Measurements from ENCODE around the gene KIAA1143. TPM values are rescaled to one million over a fixed set of nuclear protein-coding genes. Genes with fewer than 3 reads are reported as not detected.

KIAA1143 gene
- total and polyA plus RNA-seq, 2 of the 13 experiments (the other 11 are each of a cell fraction or from before 2014, with no cell fraction given), result 9.9 to 27.2 TPM

GRCh38 chr3:44761424-44762169 lies at the start of gene KIAA1143, which contains the start of gene KIF15 (continued):
- TF ChIP-seq ZFP82 (CRISPR knock-in tag; IDR thresholded peaks at IDR 0.05; ENCODE audit: borderline replicate concordance) (no peak), HDAC1 (CRISPR knock-in tag; IDR thresholded peaks at IDR 0.05) (peak; percentile 99), ZNF205 (CRISPR knock-in tag; IDR thresholded peaks at IDR 0.05) (peak; percentile 60; the same call in 1 of the 2 replicates), SCMH1 (CRISPR knock-in tag; IDR thresholded peaks at IDR 0.05; ENCODE audit: borderline replicate concordance) (no peak), ZNF513 (CRISPR knock-in tag; conservative IDR thresholded peaks at IDR 0.05) (0 out of 2 replicates have a peak, but pooled peaks have one; percentile 53), RFX3 (CRISPR knock-in tag; IDR thresholded peaks at IDR 0.05) (no peak; the same call in 1 of the 2 replicates), SALL2 (CRISPR knock-in tag; IDR thresholded peaks at IDR 0.05) (peak; percentile 75; the same call in 1 of the 2 replicates), ARID5B (CRISPR knock-in tag; IDR thresholded peaks at IDR 0.05) (peak; percentile 62; the same call in 1 of the 2 replicates), ZNF512B (CRISPR knock-in tag; IDR thresholded peaks at IDR 0.05; ENCODE audit: borderline replicate concordance) (0 out of 2 replicates have a peak, but pooled peaks have one; percentile 42), NCOA2 (CRISPR knock-in tag; IDR thresholded peaks at IDR 0.05) (no peak)

All from HepG2 (cell line).